Activated CD4-positive, alpha-beta T cell treated with anti-CD3 and anti-CD28 coated beads, Interleukin-2, amount 10 ng/mL, durations not matched to agents 7 days and 5 days (primary cell): ENCODE data around the gene PARD6B. TPM values are rescaled to one million over a fixed set of nuclear protein-coding genes. Genes with fewer than 3 reads are reported as not detected.
"Not testable (repeated sequence)": the region's sequence is repeated elsewhere in the genome, so short reads cannot be mapped to it uniquely, and the experiment has no call there.

ENCODE experiments used
- CTCF ChIA-PET: fragments of 350-600 bp; sonication (Branson Sonifier 250); formaldehyde crosslinking; loops from one replicate; lab custom pipeline; 2021; ENCODE audit warnings: antibody characterized with exemption; lab: Charles Lee
- POLR2A ChIA-PET: fragments of 350-600 bp; sonication (Branson Sonifier 250); formaldehyde crosslinking; loops from one replicate; lab custom pipeline; 2021; ENCODE audit warnings: antibody characterized with exemption; lab: Charles Lee
- DNase-seq: peaks from one replicate; pipeline ENCODE4 v3.0.0-alpha.2; 2020
- H3K27ac Mint-ChIP-seq: one replicate; pipeline ENCODE4 v1.8.0; 2021; ENCODE audit warnings: mild to moderate bottlenecking, moderate library complexity, mixed read lengths
- H3K27me3 Mint-ChIP-seq: one replicate; pipeline ENCODE4 v1.8.0; 2021; ENCODE audit warnings: mixed read lengths
- H3K36me3 Mint-ChIP-seq: one replicate; pipeline ENCODE4 v1.8.0; 2021; ENCODE audit warnings: low read depth, mixed read lengths
- H3K4me1 Mint-ChIP-seq: one replicate; pipeline ENCODE4 v1.8.0; 2021; ENCODE audit warnings: mixed read lengths
- H3K4me3 Mint-ChIP-seq: one replicate; pipeline ENCODE4 v1.8.0; 2021; ENCODE audit warnings: mild to moderate bottlenecking, moderate library complexity, mixed read lengths
- H3K9me3 Mint-ChIP-seq: one replicate; pipeline ENCODE4 v1.8.0; 2021; ENCODE audit warnings: mixed read lengths
- total RNA-seq, 2 experiments: library from RNA; stranded (reverse); gene quantifications; one replicate each; pipeline ENCODE4 v1.2.3, GENCODE V29; 2021

Gene PARD6B
- total RNA-seq, 2 experiments from 2014 or later = 4.2 to 4.4 TPM

GRCh38 chr20:50693001-50693400, 38.4 kb upstream of the PARD6B start:
- Mint-ChIP-seq H3K4me1 (peaks cover 7% of the 10 kb centered on the region), H3K4me3 (no peak overlapping the region), H3K36me3 (no peaks in the 10 kb centered on the region), H3K9me3 (no peaks in the 10 kb centered on the region), H3K27me3 (peaks cover 55% of the 10 kb centered on the region), H3K27ac (no peak overlapping the region)
- CTCF ChIA-PET = no interaction called here
- POLR2A ChIA-PET = interaction anchor here (0.6 kb wide), 1 partner anchor 25 kb away, joined by 8 read pairs; no protein-coding TSS in a partner anchor
- DNase-seq = no peak

- no peaks in the 10 kb centered on the region for H3K36me3 Mint-ChIP-seq
- H3K4me1 Mint-ChIP-seq = peaks cover 7% of the 10 kb centered on the region
- ChIA-PET CTCF (interaction anchor here (1.4 to 1.7 kb wide), 2 partner anchors 12 to 85 kb away, joined by 4 to 5 read pairs; no protein-coding TSS in a partner anchor), POLR2A (no interaction called here)
- no peak overlapping the region for H3K27ac Mint-ChIP-seq
- no peak for DNase-seq
- H3K27me3 Mint-ChIP-seq = peaks cover 48% of the 10 kb centered on the region
- no peak overlapping the region for H3K4me3 Mint-ChIP-seq
- H3K9me3 Mint-ChIP-seq = no peaks in the 10 kb centered on the region
Measured at GRCh38 chr20:50694379-50695134, 36.8 kb upstream of the PARD6B start.

- H3K27ac Mint-ChIP-seq = no peak overlapping the region
- H3K36me3 Mint-ChIP-seq = no peaks in the 10 kb centered on the region
- CTCF ChIA-PET = interaction anchor here (1.2 to 1.7 kb wide), 3 partner anchors 8 to 84 kb away, joined by 4 to 5 read pairs (median 5); no protein-coding TSS in a partner anchor
- peaks cover 7% of the 10 kb centered on the region for H3K4me1 Mint-ChIP-seq
- H3K9me3 Mint-ChIP-seq = no peaks in the 10 kb centered on the region
- H3K4me3 Mint-ChIP-seq = no peak overlapping the region
- POLR2A ChIA-PET = no interaction called here
- DNase-seq = no peak
- H3K27me3 Mint-ChIP-seq = peaks cover 41% of the 10 kb centered on the region
Measured at GRCh38 chr20:50695135-50695872, 36.1 kb upstream of the PARD6B start.

- H3K4me3 Mint-ChIP-seq, H3K27ac Mint-ChIP-seq, H3K9me3 Mint-ChIP-seq, DNase-seq, POLR2A ChIA-PET, H3K4me1 Mint-ChIP-seq, H3K36me3 Mint-ChIP-seq: not testable (repeated sequence)
- CTCF ChIA-PET = interaction anchor here (0.6 kb wide), 1 partner anchor 615 kb away, joined by 3 read pairs; no protein-coding TSS in a partner anchor
- H3K27me3 Mint-ChIP-seq = peaks cover 18% of the 10 kb centered on the region
Measured at GRCh38 chr20:50698255-50698654, 33.1 kb upstream of the PARD6B start.

- peaks cover 15% of the 10 kb centered on the region for H3K27me3 Mint-ChIP-seq
- H3K4me3 Mint-ChIP-seq = no peak overlapping the region
- ChIA-PET POLR2A (no interaction called here), CTCF (no interaction called here)
- no peaks in the 10 kb centered on the region for H3K9me3 Mint-ChIP-seq
- H3K36me3 Mint-ChIP-seq = no peaks in the 10 kb centered on the region
- no peak overlapping the region for H3K27ac Mint-ChIP-seq
- no peaks in the 10 kb centered on the region for H3K4me1 Mint-ChIP-seq
- DNase-seq = no peak
Measured at GRCh38 chr20:50699688-50700087, 31.7 kb upstream of the PARD6B start.

GRCh38 chr20:50701041-50701963, 30.1 kb upstream of the PARD6B start:
- DNase-seq = no peak
- ChIA-PET POLR2A (no interaction called here), CTCF (interaction anchor here (0.5 kb wide), 1 partner anchor 43 kb away, joined by 6 read pairs; no protein-coding TSS in a partner anchor)
- Mint-ChIP-seq H3K27ac (no peak overlapping the region), H3K27me3 (peaks cover 10% of the 10 kb centered on the region), H3K4me1 (no peaks in the 10 kb centered on the region), H3K36me3 (no peaks in the 10 kb centered on the region), H3K4me3 (no peak overlapping the region), H3K9me3 (no peaks in the 10 kb centered on the region)

GRCh38 chr20:50703651-50704438, 27.5 kb upstream of the PARD6B start:
- CTCF ChIA-PET = interaction anchor here (0.7 kb wide), 1 partner anchor 35 kb away, joined by 3 read pairs; no protein-coding TSS in a partner anchor

GRCh38 chr20:50704514-50704913, 26.9 kb upstream of the PARD6B start:
- POLR2A ChIA-PET = no interaction called here

More at GRCh38 chr20:50703651-50704438, 27.5 kb upstream of the PARD6B start:
- POLR2A ChIA-PET, H3K4me1 Mint-ChIP-seq, H3K27ac Mint-ChIP-seq, DNase-seq, H3K4me3 Mint-ChIP-seq, H3K36me3 Mint-ChIP-seq, H3K9me3 Mint-ChIP-seq: not testable (repeated sequence)
- peaks cover 13% of the 10 kb centered on the region for H3K27me3 Mint-ChIP-seq

GRCh38 chr20:50704971-50705370, 26.4 kb upstream of the PARD6B start:
- no peaks in the 10 kb centered on the region for H3K4me1 Mint-ChIP-seq
- no peaks in the 10 kb centered on the region for H3K9me3 Mint-ChIP-seq
- no peaks in the 10 kb centered on the region for H3K36me3 Mint-ChIP-seq
- H3K27me3 Mint-ChIP-seq = peaks cover 10% of the 10 kb centered on the region
- POLR2A ChIA-PET = no interaction called here
- H3K4me3 Mint-ChIP-seq = no peak overlapping the region
- CTCF ChIA-PET = interaction anchor here (0.6 to 0.9 kb wide), 2 partner anchors 9 to 539 kb away, joined by 3 read pairs; no protein-coding TSS in a partner anchor
- no peak for DNase-seq
- no peak overlapping the region for H3K27ac Mint-ChIP-seq

More at GRCh38 chr20:50704514-50704913, 26.9 kb upstream of the PARD6B start:
- CTCF ChIA-PET = no interaction called here
- no peak for DNase-seq
- peaks cover 10% of the 10 kb centered on the region for H3K27me3 Mint-ChIP-seq
- H3K4me1 Mint-ChIP-seq = no peaks in the 10 kb centered on the region
- H3K4me3 Mint-ChIP-seq = no peak overlapping the region
- no peak overlapping the region for H3K27ac Mint-ChIP-seq
- no peaks in the 10 kb centered on the region for H3K36me3 Mint-ChIP-seq
- no peaks in the 10 kb centered on the region for H3K9me3 Mint-ChIP-seq

GRCh38 chr20:50708845-50709635, 22.3 kb upstream of the PARD6B start:
- Mint-ChIP-seq H3K27me3 (peaks cover 19% of the 10 kb centered on the region), H3K9me3 (no peaks in the 10 kb centered on the region), H3K4me3 (no peak overlapping the region), H3K36me3 (no peaks in the 10 kb centered on the region), H3K27ac (no peak overlapping the region), H3K4me1 (no peaks in the 10 kb centered on the region)
- CTCF ChIA-PET = no interaction called here
- POLR2A ChIA-PET = no interaction called here
- DNase-seq = no peak

GRCh38 chr20:50709636-50709973, 21.8 kb upstream of the PARD6B start:
- Mint-ChIP-seq H3K4me3 (no peak overlapping the region), H3K36me3 (no peaks in the 10 kb centered on the region), H3K27me3 (peaks cover 19% of the 10 kb centered on the region), H3K9me3 (no peaks in the 10 kb centered on the region), H3K27ac (no peak overlapping the region), H3K4me1 (no peaks in the 10 kb centered on the region)
- POLR2A ChIA-PET = no interaction called here
- CTCF ChIA-PET = no interaction called here
- DNase-seq = no peak
